GOT3 (cell line): ENCODE results near the gene SDE2.
"Not testable (repeated sequence)": the region's sequence is repeated elsewhere in the genome, so short reads cannot be mapped to it uniquely, and the experiment has no call there.

Experiments
- DNase-seq: peaks from one replicate; lab custom pipeline; 2025; ENCODE audit warnings: mixed read lengths; lab: John Stamatoyannopoulos, UW

The SDE2 gene

GRCh38 chr1:226006686-226007085, 7.5 kb upstream of the SDE2 start:
- no peak for DNase-seq

- no peak for DNase-seq
These were observed 5.3 kb upstream of the SDE2 start for GRCh38 chr1:226004396-226004795.

- no peak for DNase-seq
These were observed 4.5 kb upstream of the SDE2 start for GRCh38 chr1:226003502-226004170.

- no peak for DNase-seq
These were observed 3.7 kb upstream of the SDE2 start for GRCh38 chr1:226002667-226003501.

GRCh38 chr1:226001963-226002666, 3.0 kb upstream of the SDE2 start:
- no peak for DNase-seq

GRCh38 chr1:226001088-226001487, 1.9 kb upstream of the SDE2 start:
- DNase-seq, result no peak

- not testable (repeated sequence) for DNase-seq
These were observed 1.4 kb upstream of the SDE2 start for GRCh38 chr1:226000493-226001081.

GRCh38 chr1:225999912-226000337, 782 bp upstream of the SDE2 start:
- no peak for DNase-seq

GRCh38 chr1:225998560-225999226, 450 bp downstream of the SDE2 start:
- no peak for DNase-seq

GRCh38 chr1:225996946-225997545, 2.1 kb downstream of the SDE2 start:
- DNase-seq, result no peak

GRCh38 chr1:225995919-225996864, 3.0 kb downstream of the SDE2 start:
- no peak for DNase-seq

GRCh38 chr1:225990705-225991464, 8.3 kb downstream of the SDE2 start:
- no peak for DNase-seq

GRCh38 chr1:225987491-225988316, 11.4 kb downstream of the SDE2 start:
- DNase-seq, result no peak

- no peak for DNase-seq
These were observed 17.4 kb downstream of the SDE2 start for GRCh38 chr1:225981714-225982113.

GRCh38 chr1:225980005-225980836, 18.9 kb downstream of the SDE2 start:
- no peak for DNase-seq

GRCh38 chr1:225979421-225979820, 19.7 kb downstream of the SDE2 start:
- DNase-seq, result no peak

GRCh38 chr1:225977937-225978748, 21.0 kb downstream of the SDE2 start:
- DNase-seq, result no peak
